LNCaP clone FGC (cell line): Measurements from ENCODE around the gene LSAMP.

Source experiments
- DNase-seq: peaks from one replicate; pipeline ENCODE4 v3.0.0-alpha.2; 2011; ENCODE audit warnings: low read depth
- H3K4me3 ChIP-seq: 2 replicates; pipeline ENCODE4 v1.5.1; 2011; ENCODE audit warnings: mild to moderate bottlenecking, low read depth, low read length, control low read depth
- TF ChIP-seq, protein P1 (sequence below): IDR thresholded peaks from 2 replicates; pipeline ENCODE4 v1.5.1; 2012; ENCODE audit warnings: mild to moderate bottlenecking; ENCODE audit not compliant: control insufficient read depth, insufficient read depth; ENCODE audit errors: extremely low read depth

LSAMP gene

DNA sequence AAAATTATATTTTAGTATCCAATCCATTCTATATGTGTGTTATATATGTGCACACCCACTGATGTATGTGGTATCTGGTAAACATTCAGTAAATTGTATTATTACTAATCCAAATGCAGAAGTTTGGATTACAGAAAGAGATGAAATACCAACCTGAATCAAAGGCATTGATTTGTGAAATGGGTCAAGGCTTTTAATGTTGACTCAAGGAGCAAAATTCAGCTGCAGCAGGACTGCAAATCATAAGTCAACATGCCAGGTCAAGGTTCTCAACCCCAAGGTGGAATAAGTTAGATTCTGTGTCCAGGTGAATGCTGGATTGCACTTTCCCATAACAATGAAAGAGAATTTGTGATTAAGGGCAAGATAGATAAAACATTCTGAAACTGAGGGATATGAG lies 631.3 kb downstream of the LSAMP start:
- H3K4me3 ChIP-seq: no peak overlapping the region
- no peak for DNase-seq
- TF ChIP-seq, protein P1, sequence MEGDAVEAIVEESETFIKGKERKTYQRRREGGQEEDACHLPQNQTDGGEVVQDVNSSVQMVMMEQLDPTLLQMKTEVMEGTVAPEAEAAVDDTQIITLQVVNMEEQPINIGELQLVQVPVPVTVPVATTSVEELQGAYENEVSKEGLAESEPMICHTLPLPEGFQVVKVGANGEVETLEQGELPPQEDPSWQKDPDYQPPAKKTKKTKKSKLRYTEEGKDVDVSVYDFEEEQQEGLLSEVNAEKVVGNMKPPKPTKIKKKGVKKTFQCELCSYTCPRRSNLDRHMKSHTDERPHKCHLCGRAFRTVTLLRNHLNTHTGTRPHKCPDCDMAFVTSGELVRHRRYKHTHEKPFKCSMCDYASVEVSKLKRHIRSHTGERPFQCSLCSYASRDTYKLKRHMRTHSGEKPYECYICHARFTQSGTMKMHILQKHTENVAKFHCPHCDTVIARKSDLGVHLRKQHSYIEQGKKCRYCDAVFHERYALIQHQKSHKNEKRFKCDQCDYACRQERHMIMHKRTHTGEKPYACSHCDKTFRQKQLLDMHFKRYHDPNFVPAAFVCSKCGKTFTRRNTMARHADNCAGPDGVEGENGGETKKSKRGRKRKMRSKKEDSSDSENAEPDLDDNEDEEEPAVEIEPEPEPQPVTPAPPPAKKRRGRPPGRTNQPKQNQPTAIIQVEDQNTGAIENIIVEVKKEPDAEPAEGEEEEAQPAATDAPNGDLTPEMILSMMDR: no peak

DNA sequence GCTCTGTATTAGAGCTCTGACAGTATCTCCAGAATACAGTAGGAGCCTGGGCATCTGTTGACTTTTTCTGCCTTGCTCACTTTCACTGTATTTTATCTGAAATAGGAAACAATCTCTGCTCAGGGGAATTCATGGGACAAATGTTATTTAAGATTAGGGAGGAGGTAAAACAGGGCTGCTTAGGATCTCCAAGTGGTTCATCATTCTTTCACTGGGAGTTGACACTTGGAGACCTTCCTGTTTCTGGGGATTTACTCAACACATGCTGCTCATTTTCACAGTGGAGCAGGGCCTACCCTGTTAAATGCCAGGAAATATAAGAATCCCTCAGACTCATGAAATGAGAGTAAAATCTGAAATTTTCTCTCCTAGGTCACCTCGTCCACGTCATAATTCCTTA lies 636.5 kb downstream of the LSAMP start:
- TF ChIP-seq, protein P1: no peak
- no peak overlapping the region for H3K4me3 ChIP-seq
- no peak for DNase-seq

DNA sequence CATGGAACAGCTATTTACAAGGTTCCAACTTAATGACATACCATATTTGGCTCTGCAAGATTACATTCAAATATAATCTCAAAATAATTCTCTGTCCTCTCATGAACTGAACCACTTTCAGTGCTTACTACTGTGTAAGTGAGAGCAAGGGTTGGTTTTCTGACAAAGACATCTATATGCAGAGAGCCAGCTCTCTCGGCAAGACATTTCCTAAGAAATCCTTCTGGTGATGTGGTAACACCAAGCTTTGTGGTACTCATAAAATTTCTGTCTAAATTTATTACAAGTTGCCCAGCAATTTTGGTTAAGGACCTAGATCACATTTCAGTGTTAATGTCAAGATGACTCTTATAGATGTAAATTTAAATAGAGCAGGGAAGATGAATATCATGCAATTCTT lies 637.0 kb downstream of the LSAMP start:
- DNase-seq: no peak
- TF ChIP-seq, protein P1: no peak
- no peak overlapping the region for H3K4me3 ChIP-seq

DNA sequence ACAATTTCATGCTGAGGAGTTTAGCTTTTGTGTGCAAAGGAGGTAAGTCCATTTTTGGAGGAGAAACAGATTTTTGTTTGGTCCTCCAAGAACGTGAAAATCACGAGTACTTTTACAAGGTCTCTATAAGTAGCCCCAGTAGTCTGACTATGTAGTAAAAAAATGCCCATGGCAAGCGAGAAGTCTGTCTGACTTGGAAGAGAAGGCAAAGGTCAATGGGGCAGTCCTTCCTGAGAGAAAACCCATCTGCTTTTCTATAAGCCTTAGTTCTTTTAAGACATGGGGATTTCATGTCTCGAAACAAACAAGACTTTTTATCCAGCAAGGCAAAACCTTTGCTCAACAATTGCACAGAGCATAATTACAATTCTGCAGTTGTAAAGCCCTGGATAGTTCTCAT lies 638.8 kb downstream of the LSAMP start:
- TF ChIP-seq, protein P1: no peak
- DNase-seq: no peak
- no peak overlapping the region for H3K4me3 ChIP-seq

DNA sequence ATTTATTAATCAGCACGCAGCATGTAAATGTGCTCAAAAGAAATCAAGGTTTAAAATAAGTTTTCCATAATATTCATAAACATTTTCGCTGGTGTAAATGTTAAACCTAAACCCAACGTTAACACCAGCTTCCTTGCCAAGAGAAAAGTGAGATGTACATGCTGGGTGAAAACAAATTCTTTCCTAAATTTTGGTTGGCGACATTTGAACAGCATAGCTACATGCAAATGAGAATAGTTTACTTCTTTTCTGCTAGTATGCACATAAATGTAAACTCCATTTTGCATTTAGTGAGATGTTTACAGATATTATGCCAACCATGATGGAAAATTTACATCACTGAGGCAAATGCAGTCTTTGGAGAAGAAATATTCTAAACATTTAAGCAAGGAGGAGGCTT lies 639.8 kb downstream of the LSAMP start:
- H3K4me3 ChIP-seq: no peak overlapping the region
- DNase-seq: no peak
- TF ChIP-seq, protein P1: no peak

DNA sequence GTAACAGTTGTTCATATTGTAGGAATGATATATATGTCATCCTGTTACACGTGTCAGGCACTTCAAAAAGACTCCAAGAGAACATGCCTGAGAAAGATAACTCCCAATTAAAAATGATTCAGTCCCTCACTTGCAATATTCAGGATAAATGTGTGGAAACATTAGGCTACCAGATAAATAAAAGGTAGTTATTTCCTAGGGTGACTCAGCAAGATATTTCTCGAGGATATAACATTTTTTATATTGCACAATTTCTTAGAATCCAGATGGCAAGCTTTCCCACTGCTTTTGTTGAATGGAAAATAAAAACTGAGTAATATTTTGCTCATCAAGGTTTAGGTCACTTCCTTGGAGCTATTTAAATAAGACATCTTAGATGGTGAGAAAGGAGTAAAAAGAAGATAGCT lies 640.6 kb downstream of the LSAMP start:
- H3K4me3 ChIP-seq: no peak overlapping the region
- TF ChIP-seq, protein P1: no peak
- DNase-seq: no peak

DNA sequence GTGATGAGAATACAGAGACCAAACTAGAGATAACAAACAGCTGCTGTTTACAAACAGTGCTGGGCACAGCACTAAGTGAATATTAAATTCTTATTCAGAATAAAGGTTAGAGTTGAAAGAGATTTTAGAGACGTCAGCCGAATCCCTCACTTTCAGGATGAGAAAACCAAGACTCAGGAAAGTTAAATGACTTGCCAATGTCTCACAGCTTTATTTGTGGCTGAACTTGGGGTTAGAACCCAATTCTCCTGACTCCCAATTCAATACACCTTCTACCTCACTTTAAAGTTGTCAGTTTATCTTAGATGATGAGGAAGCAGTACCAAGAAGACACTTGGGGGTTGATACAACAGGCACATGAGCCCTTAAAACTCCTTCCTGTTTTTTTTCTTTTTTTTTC lies 641.1 kb downstream of the LSAMP start:
- H3K4me3 ChIP-seq: no peak overlapping the region
- TF ChIP-seq, protein P1: no peak
- DNase-seq: no peak
